Glutamatergic neuron (in vitro differentiated cells): ENCODE measurements around the gene CDC45. TPM values are rescaled to one million over a fixed set of nuclear protein-coding genes. Genes with fewer than 3 reads are reported as not detected.

Experiments used
- DNase-seq: peaks from one replicate; pipeline ENCODE4 v3.0.0; 2022
- H3K27ac Mint-ChIP-seq: one replicate; pipeline ENCODE4 v1.8.0; 2020; ENCODE audit warnings: mild to moderate bottlenecking, mixed read lengths, inconsistent platforms; ENCODE audit not compliant: unreplicated experiment
- H3K27me3 Mint-ChIP-seq: one replicate; pipeline ENCODE4 v1.8.0; 2020; ENCODE audit warnings: mild to moderate bottlenecking, moderate library complexity, mixed read lengths, inconsistent platforms; ENCODE audit not compliant: unreplicated experiment
- H3K36me3 Mint-ChIP-seq: one replicate; pipeline ENCODE4 v1.8.0; 2020; ENCODE audit warnings: mild to moderate bottlenecking, mixed read lengths, inconsistent platforms; ENCODE audit not compliant: unreplicated experiment
- H3K4me1 Mint-ChIP-seq: one replicate; pipeline ENCODE4 v1.8.0; 2020; ENCODE audit warnings: mild to moderate bottlenecking, low read depth, mixed read lengths, inconsistent platforms; ENCODE audit not compliant: unreplicated experiment
- H3K4me3 Mint-ChIP-seq: one replicate; pipeline ENCODE4 v1.8.0; 2020; ENCODE audit warnings: mild to moderate bottlenecking, mixed read lengths, inconsistent platforms; ENCODE audit not compliant: unreplicated experiment
- H3K9me3 Mint-ChIP-seq: one replicate; pipeline ENCODE4 v1.8.0; 2020; ENCODE audit warnings: mild to moderate bottlenecking, moderate library complexity, mixed read lengths, inconsistent platforms; ENCODE audit not compliant: unreplicated experiment
- CTCF ChIP-seq: fragments of 200-600 bp; sonication (generic); IDR thresholded peaks from one replicate; pipeline ENCODE4 v1.5.0; 2021; ENCODE audit not compliant: partially characterized antibody, unreplicated experiment
- total RNA-seq: library from RNA; stranded (reverse); fragmentation: NEBNext Ultra II Directional; extraction: Animal tissue kit (Norgen Biotek cat#: 25700); gene quantifications from one replicate; pipeline ENCODE4 v1.2.1, GENCODE V29; 2021; ENCODE audit not compliant: unreplicated experiment

Gene CDC45
- total RNA-seq, 1 donor from 2014 or later = 3.5 TPM

GRCh38 chr22:19522881-19523239 is 43.1 kb downstream of the CDC45 start:
- H3K4me3 Mint-ChIP-seq = peak overlapping the region; percentile 81
- H3K27ac Mint-ChIP-seq = no peak overlapping the region
- H3K9me3 Mint-ChIP-seq = peaks cover 3% of the 10 kb centered on the region
- H3K4me1 Mint-ChIP-seq = peaks cover 15% of the 10 kb centered on the region
- DNase-seq = no peak
- no peak for TF ChIP-seq CTCF
- peaks cover 16% of the 10 kb centered on the region for H3K27me3 Mint-ChIP-seq
- no peaks in the 10 kb centered on the region for H3K36me3 Mint-ChIP-seq

GRCh38 chr22:19523240-19524169 is 43.8 kb downstream of the CDC45 start:
- Mint-ChIP-seq H3K27ac (no peak overlapping the region), H3K27me3 (peaks cover 16% of the 10 kb centered on the region), H3K4me1 (peaks cover 15% of the 10 kb centered on the region), H3K36me3 (no peaks in the 10 kb centered on the region), H3K9me3 (peaks cover 3% of the 10 kb centered on the region), H3K4me3 (peak overlapping the region; percentile 81)
- DNase-seq = peak; percentile 51
- peak; percentile 17 for TF ChIP-seq CTCF

DNA sequence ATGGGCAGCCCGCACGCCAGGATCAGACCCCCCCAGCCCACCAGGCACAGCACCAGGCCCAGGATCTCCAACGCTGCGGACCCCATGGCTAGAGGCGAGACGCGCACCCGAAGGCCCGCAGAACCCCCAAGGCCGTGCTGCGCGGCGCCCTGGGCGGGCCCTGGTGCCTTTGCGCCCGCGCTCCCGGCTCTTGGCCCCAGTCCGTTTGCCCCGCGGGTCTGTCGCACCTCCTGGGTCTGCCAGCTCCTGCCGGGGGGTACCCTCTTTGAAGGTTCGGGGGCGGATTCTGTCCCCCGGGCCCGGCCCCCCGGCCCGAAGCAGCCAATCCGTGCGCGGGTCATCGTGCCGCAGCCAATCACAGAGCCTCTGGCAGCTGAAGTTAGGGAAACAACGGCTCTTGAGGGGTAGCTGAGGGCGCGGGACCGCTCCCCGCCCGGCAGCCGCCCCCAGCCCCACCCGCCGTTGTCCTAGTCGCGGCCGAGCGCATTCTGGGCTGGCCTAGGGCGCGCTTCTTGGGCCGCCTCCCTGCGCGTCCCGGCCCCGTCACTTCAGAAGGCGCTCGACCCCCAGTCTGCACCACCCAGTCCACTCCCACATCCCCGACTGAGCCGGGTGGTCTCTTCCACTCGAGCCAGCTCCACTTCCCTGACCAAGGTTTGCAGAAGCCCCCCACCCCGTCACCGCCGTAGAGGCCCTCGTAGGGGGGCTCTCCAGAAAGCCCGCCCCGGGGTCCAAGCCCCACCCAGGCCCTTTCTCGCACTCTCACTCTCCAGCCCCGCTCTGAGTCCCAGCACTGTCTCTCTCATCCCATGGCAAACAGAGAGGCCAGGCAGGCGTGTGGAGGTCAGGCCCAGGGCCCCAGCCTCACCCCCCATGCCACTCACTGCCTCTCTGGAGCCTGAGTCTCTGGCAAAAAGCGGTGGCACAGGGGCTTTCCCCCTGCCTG is 44.7 kb downstream of the CDC45 start, which contains the start of gene CLDN5:
CLDN5 (minus strand) TSS at position 241 of the 946 bp plus-strand sequence; CDS start at position 86, 155 bp downstream.
- peak; percentile 51 for DNase-seq
- Mint-ChIP-seq H3K27me3 (peaks cover 16% of the 10 kb centered on the region), H3K4me1 (peaks cover 9% of the 10 kb centered on the region), H3K4me3 (peak within 1 kb of the TSS; percentile 83), H3K36me3 (no peaks in the 10 kb centered on the region), H3K9me3 (peaks cover 3% of the 10 kb centered on the region), H3K27ac (no peak within 1 kb of the TSS)
- no peak for TF ChIP-seq CTCF

DNA sequence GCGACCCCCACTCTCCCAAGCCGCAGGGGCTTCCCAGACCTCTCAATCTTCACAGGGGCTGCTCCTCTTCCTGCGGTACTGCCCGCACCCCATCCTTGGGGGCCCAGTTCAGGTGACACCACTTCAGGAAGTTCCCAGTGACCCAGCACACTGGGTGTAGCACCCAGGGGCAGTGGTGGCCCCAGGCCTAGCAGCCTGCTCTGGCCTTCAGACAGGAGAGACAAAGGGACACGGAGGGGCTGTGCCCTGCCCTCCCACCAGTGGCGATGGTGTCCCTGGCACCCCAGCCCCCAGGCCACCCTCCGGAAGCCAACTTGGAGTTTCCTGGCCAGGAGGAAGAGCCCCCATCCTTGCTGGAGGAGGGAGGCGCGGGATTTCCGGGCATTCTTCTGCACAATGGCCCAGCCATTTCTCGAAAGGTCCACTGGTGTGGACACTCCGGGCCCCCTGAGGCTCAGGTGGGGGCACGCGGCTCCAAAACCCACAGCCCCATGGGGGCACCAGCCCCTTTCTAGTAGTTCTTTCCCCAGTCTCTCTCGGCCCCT is 45.5 kb downstream of the CDC45 start:
- Mint-ChIP-seq H3K27me3 (peaks cover 16% of the 10 kb centered on the region), H3K4me1 (peaks cover 7% of the 10 kb centered on the region), H3K4me3 (peak overlapping the region; percentile 83), H3K36me3 (no peaks in the 10 kb centered on the region), H3K27ac (no peak overlapping the region), H3K9me3 (peaks cover 3% of the 10 kb centered on the region)
- no peak for TF ChIP-seq CTCF
- DNase-seq = no peak
